ENCODE data around the gene MEIS1.
"Not testable (repeated sequence)": the region's sequence is repeated elsewhere in the genome, so short reads cannot be mapped to it uniquely, and the experiment has no call there.

The MEIS1 gene

GRCh38 chr2:66461664-66462500 lies 27.0 kb downstream of the MEIS1 start:
- no peak for DNase-seq
- intact Hi-C loops (cut with DNase I) = no loop called here

- intact Hi-C loops (cut with DNase I) = no loop called here
- DNase-seq = no peak
Measured at GRCh38 chr2:66462501-66462825, 27.5 kb downstream of the MEIS1 start.

- DNase-seq = no peak
- intact Hi-C loops (cut with DNase I) = no loop called here
Measured at GRCh38 chr2:66463206-66463755, 28.4 kb downstream of the MEIS1 start.

GRCh38 chr2:66464930-66465637 lies 30.2 kb downstream of the MEIS1 start:
- intact Hi-C loops (cut with DNase I) = no loop called here
- DNase-seq = no peak

- DNase-seq = no peak
- intact Hi-C loops (cut with DNase I) = loop anchor here (2.0 kb wide), 1 partner anchor 22 kb away; no protein-coding TSS in a partner anchor
Measured at GRCh38 chr2:66466433-66466832, 31.5 kb downstream of the MEIS1 start.

GRCh38 chr2:66467718-66468117 lies 32.8 kb downstream of the MEIS1 start:
- intact Hi-C loops (cut with DNase I) = loop anchor here (2.0 kb wide), 1 partner anchor 21 kb away; no protein-coding TSS in a partner anchor
- no peak for DNase-seq

GRCh38 chr2:66469214-66469902 lies 34.4 kb downstream of the MEIS1 start:
- DNase-seq = no peak
- intact Hi-C loops (cut with DNase I) = no loop called here

- intact Hi-C loops (cut with DNase I) = no loop called here
- no peak for DNase-seq
Measured at GRCh38 chr2:66470199-66470598, 35.3 kb downstream of the MEIS1 start.

- intact Hi-C loops (cut with DNase I) = no loop called here
- no peak for DNase-seq
Measured at GRCh38 chr2:66472225-66472843, 37.4 kb downstream of the MEIS1 start.

- DNase-seq = no peak
- intact Hi-C loops (cut with DNase I) = no loop called here
Measured at GRCh38 chr2:66477135-66477842, 42.4 kb downstream of the MEIS1 start.

- intact Hi-C loops (cut with DNase I) = no loop called here
- DNase-seq = no peak
Measured at GRCh38 chr2:66478299-66478698, 43.4 kb downstream of the MEIS1 start.

- no peak for DNase-seq
- intact Hi-C loops (cut with DNase I) = no loop called here
Measured at GRCh38 chr2:66478731-66479316, 43.9 kb downstream of the MEIS1 start.

GRCh38 chr2:66481100-66481549 lies 46.2 kb downstream of the MEIS1 start:
- no peak for DNase-seq
- intact Hi-C loops (cut with DNase I) = no loop called here

- DNase-seq; intact Hi-C loops (cut with DNase I): not testable (repeated sequence)
Measured at GRCh38 chr2:66485252-66485651, 50.3 kb downstream of the MEIS1 start.

GRCh38 chr2:66488946-66489345 lies 54.0 kb downstream of the MEIS1 start:
- intact Hi-C loops (cut with DNase I) = loop anchor here (2.0 kb wide), 1 partner anchor 22 kb away; no protein-coding TSS in a partner anchor
- DNase-seq = no peak

GRCh38 chr2:66489436-66489835 lies 54.5 kb downstream of the MEIS1 start:
- no peak for DNase-seq

GRCh38 chr2:66490588-66491001 lies 55.7 kb downstream of the MEIS1 start:
- intact Hi-C loops (cut with DNase I) = no loop called here
- DNase-seq = no peak

More at GRCh38 chr2:66489436-66489835, 54.5 kb downstream of the MEIS1 start:
- intact Hi-C loops (cut with DNase I) = loop anchor here (2.0 kb wide), 1 partner anchor 23 kb away; no protein-coding TSS in a partner anchor

- intact Hi-C loops (cut with DNase I) = loop anchor here (5.0 kb wide), 1 partner anchor 52 kb away; no protein-coding TSS in a partner anchor
- no peak for DNase-seq
Measured at GRCh38 chr2:66494708-66495107, 59.8 kb downstream of the MEIS1 start.

Measured in posterior cingulate gyrus (tissue), 11 donors.